ENCODE measurements around the gene RUSC1. TPM values are rescaled to one million over a fixed set of nuclear protein-coding genes. Genes with fewer than 3 reads are reported as not detected.

Gene RUSC1
- 43.7 TPM for polyA plus RNA-seq
- long read RNA-seq, donor 1, partial matches to known transcripts: 0 of 2 reads
- long read RNA-seq, donor 1, other reads (novel, unspliced or antisense): 0 of 2 reads
- long read RNA-seq, donor 2, partial matches to known transcripts: 0 of 7 reads
- long read RNA-seq, donor 2, other reads (novel, unspliced or antisense): 0 of 7 reads
- long read RNA-seq, donor 3: 0 reads
- long read RNA-seq, donor 4: 0 reads
- long read RNA-seq, donor 5, partial matches to known transcripts: 0 of 6 reads
- long read RNA-seq, donor 5, other reads (novel, unspliced or antisense): 0 of 6 reads
- long read RNA-seq, donor 6, partial matches to known transcripts: 0 of 8 reads
- long read RNA-seq, donor 6, other reads (novel, unspliced or antisense): 0 of 8 reads
- long read RNA-seq, donor 7, partial matches to known transcripts: 0 of 5 reads
- long read RNA-seq, donor 7, other reads (novel, unspliced or antisense): 0 of 5 reads
- long read RNA-seq, donor 8, partial matches to known transcripts: 0 of 8 reads
- long read RNA-seq, donor 8, other reads (novel, unspliced or antisense): 0 of 8 reads
- long read RNA-seq, donor 9, partial matches to known transcripts: 0 of 9 reads
- long read RNA-seq, donor 9, other reads (novel, unspliced or antisense): 0 of 9 reads
- long read RNA-seq, donor 10, partial matches to known transcripts: 0 of 5 reads
- long read RNA-seq, donor 10, other reads (novel, unspliced or antisense): 0 of 5 reads
- long read RNA-seq, donor 11, partial matches to known transcripts: 0 of 10 reads
- long read RNA-seq, donor 11, other reads (novel, unspliced or antisense): 0 of 10 reads

- peaks cover 57% of the 10 kb centered on the region for H3K4me1 ChIP-seq (ENCODE audit: control insufficient read depth, insufficient read depth, low read length)
- peak within 1 kb of the TSS; percentile 56 for H3K4me3 ChIP-seq (ENCODE audit: low read length)
- no peaks in the 10 kb centered on the region for H3K9me3 ChIP-seq (ENCODE audit: control insufficient read depth, low read depth, low read length)
- H3K27ac ChIP-seq (ENCODE audit: low read length): peak within 1 kb of the TSS; percentile 42
- peaks cover 23% of the 10 kb centered on the region for H3K36me3 ChIP-seq (ENCODE audit: control insufficient read depth, insufficient read depth, low read length)
- WGBS (ENCODE audit: insufficient coverage, low lambda C conversion rate): 27% methylated on average over 3 of the region's 51 CpGs
- no peaks in the 10 kb centered on the region for H3K27me3 ChIP-seq (ENCODE audit: control insufficient read depth, insufficient read depth, low read length)
- DNase-seq: peak; percentile 70 to 83
These were observed at the start of gene RUSC1 for GRCh38 chr1:155320661-155321617. RUSC1 (plus strand) TSS chr1:155320894; CDS start chr1:155321774, 880 bp downstream.

- Histone ChIP-seq H3K4me3 (ENCODE audit: low read length) (peak overlapping the region; percentile 69), H3K27ac (ENCODE audit: low read length) (peak overlapping the region; percentile 94), H3K9me3 (ENCODE audit: control insufficient read depth, low read depth, low read length) (no peaks in the 10 kb centered on the region), H3K36me3 (ENCODE audit: control insufficient read depth, insufficient read depth, low read length) (peaks cover 32% of the 10 kb centered on the region), H3K27me3 (ENCODE audit: control insufficient read depth, insufficient read depth, low read length) (no peaks in the 10 kb centered on the region), H3K4me1 (ENCODE audit: control insufficient read depth, insufficient read depth, low read length) (peaks cover 15% of the 10 kb centered on the region)
- WGBS (ENCODE audit: insufficient coverage, low lambda C conversion rate): 0% methylated on average over 9 of the region's 44 CpGs
- DNase-seq: peak in 1 of 2 donors; percentile 40
These were observed 48.0 kb upstream of the RUSC1 start for GRCh38 chr1:155272466-155273342.

GRCh38 chr1:155273343-155274245 lies 47.1 kb upstream of the RUSC1 start, which contains the start of gene CLK2:
CLK2 (minus strand) TSS chr1:155273504; CDS start chr1:155270977, 2,527 bp downstream.
- DNase-seq: peak; percentile 98 to 99
- peak within 1 kb of the TSS; percentile 94 for H3K27ac ChIP-seq (ENCODE audit: low read length)
- H3K4me1 ChIP-seq (ENCODE audit: control insufficient read depth, insufficient read depth, low read length): peaks cover 18% of the 10 kb centered on the region
- H3K36me3 ChIP-seq (ENCODE audit: control insufficient read depth, insufficient read depth, low read length): peaks cover 23% of the 10 kb centered on the region
- H3K9me3 ChIP-seq (ENCODE audit: control insufficient read depth, low read depth, low read length): no peaks in the 10 kb centered on the region
- no peaks in the 10 kb centered on the region for H3K27me3 ChIP-seq (ENCODE audit: control insufficient read depth, insufficient read depth, low read length)
- WGBS (ENCODE audit: insufficient coverage, low lambda C conversion rate): no CpG with 5 or more reads among the region's 61 CpGs
- H3K4me3 ChIP-seq (ENCODE audit: low read length): peak within 1 kb of the TSS; percentile 69

- peak; percentile 97 to 98 for DNase-seq
- H3K4me1 ChIP-seq (ENCODE audit: control insufficient read depth, insufficient read depth, low read length): peaks cover 17% of the 10 kb centered on the region
- peaks cover under 1% of the 10 kb centered on the region for H3K36me3 ChIP-seq (ENCODE audit: control insufficient read depth, insufficient read depth, low read length)
- peak within 1 kb of the TSS; percentile 50 for H3K27ac ChIP-seq (ENCODE audit: low read length)
- peak within 1 kb of the TSS; percentile 92 for H3K4me3 ChIP-seq (ENCODE audit: low read length)
- no peaks in the 10 kb centered on the region for H3K9me3 ChIP-seq (ENCODE audit: control insufficient read depth, low read depth, low read length)
- WGBS (ENCODE audit: insufficient coverage, low lambda C conversion rate): no CpG with 5 or more reads among the region's 68 CpGs
- no peaks in the 10 kb centered on the region for H3K27me3 ChIP-seq (ENCODE audit: control insufficient read depth, insufficient read depth, low read length)
These were observed 43.4 kb upstream of the RUSC1 start, which contains the start of gene HCN3 for GRCh38 chr1:155277070-155277901. HCN3 (plus strand) TSS chr1:155277463; CDS start chr1:155277591, 128 bp downstream.

GRCh38 chr1:155277902-155278688 lies 42.6 kb upstream of the RUSC1 start:
- H3K4me1 ChIP-seq (ENCODE audit: control insufficient read depth, insufficient read depth, low read length): peaks cover 15% of the 10 kb centered on the region
- peak; percentile 54 to 72 for DNase-seq
- no peaks in the 10 kb centered on the region for H3K27me3 ChIP-seq (ENCODE audit: control insufficient read depth, insufficient read depth, low read length)
- H3K36me3 ChIP-seq (ENCODE audit: control insufficient read depth, insufficient read depth, low read length): peaks cover 4% of the 10 kb centered on the region
- peak overlapping the region; percentile 92 for H3K4me3 ChIP-seq (ENCODE audit: low read length)
- no CpG with 5 or more reads among the region's 29 CpGs for WGBS (ENCODE audit: insufficient coverage, low lambda C conversion rate)
- peak overlapping the region; percentile 50 for H3K27ac ChIP-seq (ENCODE audit: low read length)
- no peaks in the 10 kb centered on the region for H3K9me3 ChIP-seq (ENCODE audit: control insufficient read depth, low read depth, low read length)

GRCh38 chr1:155278689-155279160 lies 42.0 kb upstream of the RUSC1 start:
- no peaks in the 10 kb centered on the region for H3K9me3 ChIP-seq (ENCODE audit: control insufficient read depth, low read depth, low read length)
- no peak for DNase-seq
- H3K4me1 ChIP-seq (ENCODE audit: control insufficient read depth, insufficient read depth, low read length): peaks cover 14% of the 10 kb centered on the region
- peak overlapping the region; percentile 92 for H3K4me3 ChIP-seq (ENCODE audit: low read length)
- WGBS (ENCODE audit: insufficient coverage, low lambda C conversion rate): 80% methylated on average over 2 of the region's 10 CpGs
- H3K27me3 ChIP-seq (ENCODE audit: control insufficient read depth, insufficient read depth, low read length): no peaks in the 10 kb centered on the region
- no peak overlapping the region for H3K27ac ChIP-seq (ENCODE audit: low read length)
- H3K36me3 ChIP-seq (ENCODE audit: control insufficient read depth, insufficient read depth, low read length): peaks cover 5% of the 10 kb centered on the region

- H3K27ac ChIP-seq (ENCODE audit: low read length): no peak overlapping the region
- 100% methylated on average over 1 of the region's 2 CpGs for WGBS (ENCODE audit: insufficient coverage, low lambda C conversion rate)
- no peak for DNase-seq
- no peak overlapping the region for H3K4me3 ChIP-seq (ENCODE audit: low read length)
- H3K36me3 ChIP-seq (ENCODE audit: control insufficient read depth, insufficient read depth, low read length): peaks cover 11% of the 10 kb centered on the region
- H3K4me1 ChIP-seq (ENCODE audit: control insufficient read depth, insufficient read depth, low read length): peaks cover 11% of the 10 kb centered on the region
- H3K9me3 ChIP-seq (ENCODE audit: control insufficient read depth, low read depth, low read length): no peaks in the 10 kb centered on the region
- H3K27me3 ChIP-seq (ENCODE audit: control insufficient read depth, insufficient read depth, low read length): no peaks in the 10 kb centered on the region
These were observed 41.4 kb upstream of the RUSC1 start for GRCh38 chr1:155279268-155279667.
